Sigmoid colon (tissue), 7 donors: ENCODE results near the gene TPR. TPM values are rescaled to one million over a fixed set of nuclear protein-coding genes. Genes with fewer than 3 reads are reported as not detected.

Experiments used
- DNase-seq: peaks from one replicate; pipeline ENCODE4 v3.0.0-alpha.2; 2019
- H3K27ac ChIP-seq, 4 donors: fragments of 200-600 bp; sonication (generic); one replicate each; pipeline ENCODE4 v1.5.1; 2016 to 2019; ENCODE audit warnings: mild to moderate bottlenecking in 1 of 4
- H3K27me3 ChIP-seq, 3 donors: fragments of 200-600 bp; sonication (generic); one replicate each; pipeline ENCODE4 v1.5.1; 2019; ENCODE audit warnings: mild to moderate bottlenecking in 1 of 3
- H3K36me3 ChIP-seq, 4 donors: fragments of 200-600 bp; sonication (generic); one replicate each; pipeline ENCODE4 v1.5.1; 2016 to 2019
- H3K4me1 ChIP-seq, 4 donors: fragments of 200-600 bp; sonication (generic); one replicate each; pipeline ENCODE4 v1.5.1; 2017 to 2019
- H3K4me3 ChIP-seq, 4 donors: fragments of 200-600 bp; sonication (generic); one replicate each; pipeline ENCODE4 v1.5.1; 2017 to 2019; ENCODE audit warnings: mild to moderate bottlenecking in 2 of 4, moderate library complexity in 1 of 4
- H3K9me3 ChIP-seq, 4 donors: fragments of 200-600 bp in 3 of 4; sonication (generic) in 3 of 4; one replicate each; pipeline versions ENCODE4 v1.5.1 to v1.6.1; 2013 to 2019
- EP300 ChIP-seq, 4 donors: sonication (generic); formaldehyde crosslinking; IDR thresholded peaks; one replicate each; pipeline ENCODE4 v1.6.1; 2017; ENCODE audit warnings: antibody characterized with exemption in 4 of 4
- POLR2A ChIP-seq, 2 donors: fragments of 450-650 bp; IDR thresholded peaks; one replicate each; pipeline ENCODE4 v1.6.1; 2016; ENCODE audit warnings: antibody characterized with exemption in 2 of 2, mild to moderate bottlenecking in 2 of 2, moderate library complexity in 2 of 2
- POLR2AphosphoS5 ChIP-seq, 4 donors: sonication (generic); formaldehyde crosslinking; IDR thresholded peaks; one replicate each; pipeline ENCODE4 v1.6.1; 2017; ENCODE audit warnings: antibody characterized with exemption in 4 of 4
- WGBS, 2 donors: extraction: QIAGEN DNeasy Blood & Tissue Kit; methylation state at CpG; one replicate each; pipeline ENCODE4 v1.1.7; 2013; 5-methylcytosine and 5-hydroxymethylcytosine counted together
- intact Hi-C: fragments of 100-400 bp; cut with DNase I; formaldehyde crosslinking; loops from one replicate; pipeline ENCODE4 v1.15.1; 2023
- polyA plus RNA-seq, 3 donors: library from polyadenylated mRNA; stranded (reverse); fragments of 200-250 nt; gene quantifications; one replicate each; pipeline ENCODE4 v1.2.3, GENCODE V29; 2013
- total RNA-seq, 4 donors: library from RNA; depleted of rRNA; stranded (reverse); fragments of >200 nt; gene quantifications; one replicate each; pipeline ENCODE4 v1.1.0, GENCODE V29; 2016
- TF ChIP-seq, protein P1 (sequence below), 4 experiments: fragments of 450-650 bp in 3 of 4; fragments of 200-600 bp in 1 of 4; IDR thresholded peaks; one replicate each; pipeline ENCODE4 v1.5.1; 2016 to 2019; ENCODE audit warnings: antibody characterized with exemption in 4 of 4, mild to moderate bottlenecking in 3 of 4, moderate library complexity in 2 of 4
- donor health status: healthy with polysubstance abuse.
- donor health status: Bipolar disorder and iron deficiency.
- donor health status: healthy.

Gene TPR
- total and polyA plus RNA-seq, 7 donors: 5.1 to 80.6 (median 63.2) TPM

DNA sequence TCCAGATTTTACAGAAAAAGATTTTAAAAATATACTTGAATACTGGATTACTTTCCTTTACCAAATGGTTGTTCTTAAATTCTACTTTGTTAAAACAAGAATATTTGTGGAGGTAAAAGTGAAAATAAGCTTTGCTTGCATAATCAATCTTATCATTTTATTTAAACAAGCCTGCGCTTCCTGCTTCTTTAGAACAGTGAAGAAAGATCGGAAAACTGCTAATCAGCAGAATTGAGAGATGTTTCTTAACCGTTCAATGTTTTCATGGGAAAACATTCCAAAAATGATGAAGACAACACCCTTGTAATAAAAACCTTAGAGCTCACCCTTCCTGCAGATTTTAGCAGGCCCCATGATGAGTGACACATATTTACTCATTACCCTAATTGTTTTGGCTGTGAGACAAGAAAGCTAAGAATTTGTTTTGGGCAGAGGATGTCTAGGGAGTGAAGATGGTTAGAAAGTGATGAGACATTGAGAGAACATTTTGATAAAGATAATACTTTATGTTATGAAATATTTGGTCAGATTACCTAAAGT lies 72.6 kb downstream of the TPR start:
- no peaks in the 10 kb centered on the region for H3K4me1 ChIP-seq
- no peaks in the 10 kb centered on the region for H3K27me3 ChIP-seq
- H3K9me3 ChIP-seq: no peaks in the 10 kb centered on the region
- no peak overlapping the region for H3K27ac ChIP-seq
- H3K4me3 ChIP-seq: no peak overlapping the region
- no peak for TF ChIP-seq EP300 (IDR thresholded peaks at IDR 0.05)
- no peak for TF ChIP-seq POLR2AphosphoS5 (IDR thresholded peaks at IDR 0.05)
- no peak for TF ChIP-seq POLR2A (IDR thresholded peaks at IDR 0.05)
- TF ChIP-seq, protein P1, sequence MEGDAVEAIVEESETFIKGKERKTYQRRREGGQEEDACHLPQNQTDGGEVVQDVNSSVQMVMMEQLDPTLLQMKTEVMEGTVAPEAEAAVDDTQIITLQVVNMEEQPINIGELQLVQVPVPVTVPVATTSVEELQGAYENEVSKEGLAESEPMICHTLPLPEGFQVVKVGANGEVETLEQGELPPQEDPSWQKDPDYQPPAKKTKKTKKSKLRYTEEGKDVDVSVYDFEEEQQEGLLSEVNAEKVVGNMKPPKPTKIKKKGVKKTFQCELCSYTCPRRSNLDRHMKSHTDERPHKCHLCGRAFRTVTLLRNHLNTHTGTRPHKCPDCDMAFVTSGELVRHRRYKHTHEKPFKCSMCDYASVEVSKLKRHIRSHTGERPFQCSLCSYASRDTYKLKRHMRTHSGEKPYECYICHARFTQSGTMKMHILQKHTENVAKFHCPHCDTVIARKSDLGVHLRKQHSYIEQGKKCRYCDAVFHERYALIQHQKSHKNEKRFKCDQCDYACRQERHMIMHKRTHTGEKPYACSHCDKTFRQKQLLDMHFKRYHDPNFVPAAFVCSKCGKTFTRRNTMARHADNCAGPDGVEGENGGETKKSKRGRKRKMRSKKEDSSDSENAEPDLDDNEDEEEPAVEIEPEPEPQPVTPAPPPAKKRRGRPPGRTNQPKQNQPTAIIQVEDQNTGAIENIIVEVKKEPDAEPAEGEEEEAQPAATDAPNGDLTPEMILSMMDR (IDR thresholded peaks at IDR 0.05): no peak
- intact Hi-C loops: no loop called here
- WGBS, 2 donors: 80 to 86% methylated on average over 3 of the region's 3 CpGs
- DNase-seq: no peak
- no peaks in the 10 kb centered on the region for H3K36me3 ChIP-seq

DNA sequence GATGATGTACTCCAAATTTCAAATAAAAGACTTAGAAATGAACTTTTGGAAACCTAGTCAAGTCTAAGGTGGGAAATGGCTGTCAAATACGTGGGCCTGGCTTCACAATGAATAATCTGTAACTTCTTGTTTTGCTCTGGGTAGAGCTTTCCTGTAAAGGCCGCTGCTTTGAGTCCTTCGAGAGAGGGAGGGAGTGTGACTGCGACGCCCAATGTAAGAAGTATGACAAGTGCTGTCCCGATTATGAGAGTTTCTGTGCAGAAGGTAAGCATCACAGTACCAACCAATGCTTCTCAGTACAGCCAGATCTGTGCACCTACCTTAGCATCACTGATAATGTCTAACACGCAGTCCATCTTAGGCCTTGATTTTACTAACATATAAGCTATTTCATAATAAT lies 73.6 kb downstream of the TPR start:
- no peak for DNase-seq
- Histone ChIP-seq H3K27me3 (no peaks in the 10 kb centered on the region), H3K9me3 (no peaks in the 10 kb centered on the region), H3K27ac (no peak overlapping the region), H3K4me3 (no peak overlapping the region), H3K4me1 (no peaks in the 10 kb centered on the region), H3K36me3 (no peaks in the 10 kb centered on the region)
- WGBS, 2 donors: 78 to 87% methylated on average over 7 of the region's 7 CpGs
- intact Hi-C loops: no loop called here
- TF ChIP-seq EP300 (IDR thresholded peaks at IDR 0.05) (no peak), POLR2AphosphoS5 (IDR thresholded peaks at IDR 0.05) (no peak)
- TF ChIP-seq, protein P1 (IDR thresholded peaks at IDR 0.05): no peak

DNA sequence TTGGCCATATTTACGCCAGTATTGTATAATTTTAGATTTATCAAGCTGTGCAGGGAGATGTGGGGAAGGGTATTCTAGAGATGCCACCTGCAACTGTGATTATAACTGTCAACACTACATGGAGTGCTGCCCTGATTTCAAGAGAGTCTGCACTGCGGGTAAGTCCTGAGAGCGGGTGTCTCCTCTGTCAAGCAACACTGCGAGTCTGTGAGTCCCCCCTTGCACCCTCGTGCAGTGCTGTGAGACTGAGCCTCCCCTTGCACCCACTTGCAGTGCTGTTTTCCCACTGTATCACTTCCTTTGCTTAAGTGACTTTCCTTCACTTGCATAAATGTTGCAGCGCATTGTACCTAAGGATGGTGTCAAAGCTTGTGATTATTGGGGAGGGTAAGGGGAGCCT lies 75.0 kb downstream of the TPR start:
- Histone ChIP-seq H3K36me3 (no peaks in the 10 kb centered on the region), H3K4me1 (no peaks in the 10 kb centered on the region), H3K9me3 (no peaks in the 10 kb centered on the region), H3K4me3 (no peak overlapping the region), H3K27me3 (no peaks in the 10 kb centered on the region), H3K27ac (no peak overlapping the region)
- TF ChIP-seq EP300 (IDR thresholded peaks at IDR 0.05) (no peak), POLR2AphosphoS5 (IDR thresholded peaks at IDR 0.05) (no peak), POLR2A (IDR thresholded peaks at IDR 0.05) (no peak)
- TF ChIP-seq, protein P1 (IDR thresholded peaks at IDR 0.05): no peak
- 91 to 94% methylated on average over 6 of the region's 6 CpGs for WGBS, 2 donors
- no peak for DNase-seq
- intact Hi-C loops: no loop called here

DNA sequence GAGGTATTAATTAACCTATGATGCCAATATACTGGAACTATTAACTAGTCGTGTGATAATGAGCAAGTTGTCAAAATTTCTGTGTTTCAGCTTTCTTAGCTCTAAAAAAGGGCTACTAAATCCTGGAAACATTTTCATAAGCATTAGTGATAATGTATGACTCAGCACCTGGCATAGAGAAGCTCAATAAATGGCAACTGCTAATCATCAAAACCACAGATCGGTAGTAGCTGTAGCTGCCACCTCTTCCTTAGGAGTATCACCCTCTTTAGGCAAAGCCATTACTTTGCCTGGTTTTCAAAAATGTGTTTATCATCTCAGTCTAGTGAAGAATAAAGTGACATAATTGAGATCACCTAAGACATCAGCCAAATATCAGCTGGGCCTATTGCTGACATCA lies 75.5 kb downstream of the TPR start:
- no peaks in the 10 kb centered on the region for H3K9me3 ChIP-seq
- DNase-seq: no peak
- intact Hi-C loops: no loop called here
- H3K4me1 ChIP-seq: no peaks in the 10 kb centered on the region
- H3K27me3 ChIP-seq: no peaks in the 10 kb centered on the region
- no peak overlapping the region for H3K27ac ChIP-seq
- H3K4me3 ChIP-seq: no peak overlapping the region
- 84 to 86% methylated on average over 2 of the region's 2 CpGs for WGBS, 2 donors
- H3K36me3 ChIP-seq: no peaks in the 10 kb centered on the region
- no peak for TF ChIP-seq POLR2A (IDR thresholded peaks at IDR 0.05)
- TF ChIP-seq EP300 (IDR thresholded peaks at IDR 0.05): no peak
- no peak for TF ChIP-seq POLR2AphosphoS5 (IDR thresholded peaks at IDR 0.05)
- TF ChIP-seq, protein P1 (IDR thresholded peaks at IDR 0.05): no peak

DNA sequence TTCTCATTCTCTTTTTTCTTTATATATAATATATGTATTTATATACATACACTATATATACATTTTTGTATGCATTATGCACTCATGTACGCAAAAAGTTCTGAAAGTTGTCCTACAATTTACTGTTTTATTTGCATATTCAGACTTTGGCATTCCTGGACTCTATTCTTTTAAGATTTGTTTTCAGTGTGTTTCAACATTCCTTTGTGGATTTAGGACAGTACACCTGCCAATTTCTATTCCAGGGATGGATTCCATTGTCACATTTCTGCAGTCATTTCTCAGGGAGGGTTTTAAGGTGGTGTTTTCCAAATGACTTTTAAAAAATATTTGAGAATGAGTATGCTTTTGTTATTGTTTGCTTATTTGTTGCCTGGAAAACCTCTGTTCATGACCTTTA lies 76.2 kb downstream of the TPR start:
- TF ChIP-seq, protein P1 (IDR thresholded peaks at IDR 0.05): no peak
- TF ChIP-seq EP300 (IDR thresholded peaks at IDR 0.05) (no peak), POLR2A (IDR thresholded peaks at IDR 0.05) (no peak), POLR2AphosphoS5 (IDR thresholded peaks at IDR 0.05) (no peak)
- intact Hi-C loops: no loop called here
- Histone ChIP-seq H3K9me3 (no peaks in the 10 kb centered on the region), H3K4me3 (no peak overlapping the region), H3K27ac (no peak overlapping the region), H3K36me3 (no peaks in the 10 kb centered on the region), H3K27me3 (no peaks in the 10 kb centered on the region), H3K4me1 (no peaks in the 10 kb centered on the region)
- DNase-seq: no peak
- WGBS, 2 donors: 96 to 98% methylated on average over 1 of the region's 1 CpG
